Measurements from ENCODE around the gene PRM2.

DNA sequence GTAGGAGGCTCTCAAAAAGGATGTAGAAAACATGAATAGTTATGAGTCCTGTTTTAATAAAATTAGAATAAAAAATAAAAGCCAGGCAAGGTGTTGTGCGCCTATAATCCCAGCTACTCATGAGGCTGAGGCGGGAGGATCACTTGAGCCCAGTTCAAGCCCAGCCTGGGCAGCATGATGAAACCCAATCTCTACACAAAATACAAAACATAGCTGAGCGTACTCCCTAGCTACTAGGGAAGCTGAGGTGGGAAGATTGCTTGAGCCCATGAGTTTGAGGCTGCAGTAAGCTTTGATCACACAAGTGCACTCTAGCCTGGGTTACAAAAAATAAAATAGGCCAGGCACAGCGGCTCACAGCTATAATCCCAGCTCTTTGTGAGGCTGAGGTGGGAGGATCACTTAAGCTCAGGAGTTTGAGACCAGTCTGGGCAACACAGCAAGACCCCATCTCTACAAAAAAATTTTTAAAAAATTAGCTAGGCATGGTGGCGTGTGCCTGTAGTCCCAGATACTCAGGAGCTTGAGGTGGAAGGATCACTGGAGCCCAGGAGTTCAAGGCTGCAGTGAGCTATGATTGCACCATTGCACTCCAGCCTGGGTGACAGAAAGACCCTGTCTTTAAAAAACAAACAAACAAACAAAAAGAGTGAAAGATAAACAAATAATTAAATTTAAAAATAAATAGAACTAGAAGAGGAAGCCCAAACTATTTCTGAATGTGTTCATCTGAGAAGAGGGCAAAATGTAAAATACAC, 22.0 kb upstream of the PRM2 start:
- TF ChIP-seq EZH2 (IDR thresholded peaks at IDR 0.05; ENCODE audit: insufficient read depth, poor library complexity, severe bottlenecking) (no peak), EZH2phosphoT487 (IDR thresholded peaks at IDR 0.05; ENCODE audit: insufficient read depth, low read depth) (no peak)

Measured in GM23248 (cell line).